ENCODE data around the gene INS. TPM values are rescaled to one million over a fixed set of nuclear protein-coding genes. Genes with fewer than 3 reads are reported as not detected.

INS gene
- total and polyA plus RNA-seq, 2 of the 8 experiments (the other 6 are each of a cell fraction or from before 2014, with no cell fraction given), result not detected

DNA sequence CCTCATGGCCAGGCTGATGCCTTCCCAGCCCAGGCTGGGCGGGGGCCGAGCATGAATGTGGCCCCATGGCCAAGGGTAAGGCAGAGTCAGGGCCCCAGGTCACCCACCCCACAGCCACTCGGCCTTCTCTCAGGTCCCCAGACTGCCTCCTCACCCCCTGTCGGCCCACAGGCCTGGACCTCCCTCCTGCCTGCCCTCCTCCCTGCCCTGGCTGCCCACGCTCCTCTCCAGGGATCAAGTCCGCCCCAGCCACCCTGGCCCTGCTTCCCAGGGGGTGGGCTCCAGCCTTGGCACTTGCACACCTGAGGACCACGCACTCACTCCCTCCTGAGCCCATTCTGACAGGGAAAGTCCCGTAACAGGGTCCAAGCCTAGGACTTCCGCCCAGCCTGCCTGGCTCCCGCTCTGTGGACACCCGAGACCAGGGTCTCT, 48.4 kb upstream of the INS start:
- Histone ChIP-seq H4K5ac (ENCODE audit: insufficient read length, low read depth, low read length) (no peak overlapping the region), H3K4me2 (ENCODE audit: insufficient read depth in 1 of 2, low read depth in 2 of 2, low read length in 2 of 2) (no peak overlapping the region), H4K8ac (ENCODE audit: extremely low read depth, insufficient read depth, low read length) (no peak overlapping the region), H3K18ac (ENCODE audit: extremely low read depth, low read length) (no peak overlapping the region), H2BK15ac (ENCODE audit: low read length) (no peak overlapping the region), H3K14ac (ENCODE audit: insufficient read length) (no peak overlapping the region), H2BK20ac (ENCODE audit: low read length) (no peak overlapping the region), H3K23me2 (ENCODE audit: low read depth, low read length) (no peaks in the 10 kb centered on the region; the same call in 1 of the 2 replicates), H3K4ac (replicated peaks; ENCODE audit: insufficient read length, low read depth, low read length) (no peak overlapping the region), H3K4me3 (ENCODE audit: extremely low read depth in 1 of 4, insufficient read depth in 2 of 4, low read depth in 3 of 4, low read length in 4 of 4) (no peak overlapping the region), H3K23ac (ENCODE audit: insufficient read length) (no peak overlapping the region), H2AK5ac (ENCODE audit: low read depth, low read length) (no peak overlapping the region), H3K36me3 (ENCODE audit: control insufficient read depth in 2 of 4, insufficient read depth in 4 of 4, low read length in 3 of 4) (no peaks in the 10 kb centered on the region), H2AFZ (ENCODE audit: low read length) (no peak overlapping the region), H2BK12ac (ENCODE audit: low read depth, low read length) (0 out of 2 replicates have a peak overlapping the region, but pooled peaks have one; percentile 39), H3K9me3 (ENCODE audit: insufficient read depth in 2 of 2, low read depth in 1 of 2, low read length in 1 of 2) (no peaks in the 10 kb centered on the region), H3K9ac (replicated peaks in 1 of 4; ENCODE audit: extremely low read depth in 1 of 4, low read depth in 3 of 4, low read length in 3 of 4) (no peak overlapping the region), H3K27ac (ENCODE audit: low read depth, low read length) (no peak overlapping the region), H3K27me3 (replicated peaks in 1 of 4; ENCODE audit: control insufficient read depth in 3 of 4, extremely low read depth in 1 of 4, insufficient read depth in 3 of 4, low read length in 3 of 4) (peaks cover 0 to 12% (median 4%) of the 10 kb centered on the region in 4 experiments; a peak in 4 of 7 replicates), H2BK120ac (replicated peaks; ENCODE audit: low read depth, low read length) (no peak overlapping the region), H4K91ac (replicated peaks; ENCODE audit: insufficient read length, low read length) (peak overlapping the region; percentile 19), H3K4me1 (replicated peaks in 1 of 4; ENCODE audit: control insufficient read depth in 3 of 4, insufficient read depth in 4 of 4, low read length in 3 of 4) (peaks cover 5 to 12% (median 11%) of the 10 kb centered on the region in 4 experiments), H3K56ac (replicated peaks; ENCODE audit: insufficient read length, low read depth, low read length) (no peak overlapping the region), H2BK5ac (ENCODE audit: low read depth, low read length) (no peak overlapping the region), H3K79me1 (ENCODE audit: low read depth, low read length) (no peaks in the 10 kb centered on the region; the same call in 1 of the 2 replicates), H3K79me2 (ENCODE audit: control insufficient read depth in 1 of 2, insufficient read depth in 2 of 2, low read length in 2 of 2) (no peaks in the 10 kb centered on the region), H4K20me1 (replicated peaks in 1 of 2; ENCODE audit: control insufficient read depth in 1 of 2, insufficient read depth in 2 of 2, low read length in 2 of 2) (no peaks in the 10 kb centered on the region)
- CTCF ChIA-PET (ENCODE audit: partially characterized antibody), result interaction anchor here (1.0 to 4.0 kb wide), 14 partner anchors 11 to 210 kb away, joined by 3 to 30 read pairs (median 4); partner anchors contain the start of genes C11orf21 and TSPAN32
- 93% methylated on average over 11 of the region's 11 CpGs; no CpG with 5 or more reads in 1 of the 2 experiments for WGBS, 2 experiments (ENCODE audit: extremely low coverage in 1 of 2, insufficient coverage in 1 of 2, insufficient read length in 1 of 2, insufficient replicate concordance in 2 of 2, low coverage in 1 of 2, low lambda C conversion rate in 2 of 2, missing lambda C conversion rate in 1 of 2)
- DNase-seq (ENCODE audit: low read depth in 1 of 2, low spot score in 2 of 2) (peak in 1 of 2 experiments; percentile 41), FAIRE-seq (no peak)
- POLR2A ChIA-PET (ENCODE audit: partially characterized antibody), result interaction anchor here (1.8 kb wide), 1 partner anchor 9 kb away, joined by 4 read pairs; no protein-coding TSS in a partner anchor
- TF ChIP-seq RAD21 (IDR thresholded peaks at IDR 0.05 in 1 of 2, conservative IDR thresholded peaks at IDR 0.05 in 1 of 2; ENCODE audit: low read depth in 2 of 2, low read length in 2 of 2), result no peak
- no peak for TF ChIP-seq CHD1 (IDR thresholded peaks at IDR 0.05; ENCODE audit: low read depth, low read length)
- TF ChIP-seq TAF7 (optimal IDR thresholded peaks at IDR 0.05; ENCODE audit: borderline replicate concordance, low read depth, low read length), result no peak
- TF ChIP-seq TEAD4 (IDR thresholded peaks at IDR 0.05; ENCODE audit: low read depth, low read length), result no peak
- TF ChIP-seq ZNF274 (IDR thresholded peaks at IDR 0.05; ENCODE audit: borderline replicate concordance, extremely low read depth, low read length), result no peak

Data from H1 (cell line).